ENCODE results near the gene CNIH4.

CNIH4 gene

GRCh38 chr1:224373008-224373590, 16.4 kb downstream of the CNIH4 start:
- no peak for DNase-seq (ENCODE audit: low read depth in 1 of 2, low spot score in 1 of 2)

GRCh38 chr1:224375059-224375458, 18.4 kb downstream of the CNIH4 start:
- Histone ChIP-seq H3K4me3 (replicated peaks; ENCODE audit: insufficient read depth, low read length) (no peak overlapping the region), H3K27ac (replicated peaks) (peak overlapping the region; percentile 4), H3K27me3 (ENCODE audit: insufficient read depth, poor library complexity, severe bottlenecking) (no peaks in the 10 kb centered on the region)
- peak in 1 of 2 experiments; percentile 50 for DNase-seq (ENCODE audit: low read depth in 1 of 2, low spot score in 1 of 2)
- TF ChIP-seq SPI1 (IDR thresholded peaks at IDR 0.05; ENCODE audit: borderline replicate concordance, low read depth) (no peak), GABPA (IDR thresholded peaks at IDR 0.05; ENCODE audit: low read depth) (no peak), CTCF (IDR thresholded peaks at IDR 0.05; ENCODE audit: insufficient read depth, low read length) (no peak), REST (IDR thresholded peaks at IDR 0.05; ENCODE audit: insufficient replicate concordance, low read depth) (no peak), POLR2AphosphoS5 (IDR thresholded peaks at IDR 0.05; ENCODE audit: low read depth) (no peak)

More at GRCh38 chr1:224373008-224373590, 16.4 kb downstream of the CNIH4 start:
- TF ChIP-seq CTCF (IDR thresholded peaks at IDR 0.05; ENCODE audit: insufficient read depth, low read length) (no peak), GABPA (IDR thresholded peaks at IDR 0.05; ENCODE audit: low read depth) (no peak), SPI1 (IDR thresholded peaks at IDR 0.05; ENCODE audit: borderline replicate concordance, low read depth) (no peak), REST (IDR thresholded peaks at IDR 0.05; ENCODE audit: insufficient replicate concordance, low read depth) (no peak), POLR2AphosphoS5 (IDR thresholded peaks at IDR 0.05; ENCODE audit: low read depth) (no peak)
- no peak overlapping the region for H3K4me3 ChIP-seq (replicated peaks; ENCODE audit: insufficient read depth, low read length)
- no peaks in the 10 kb centered on the region for H3K27me3 ChIP-seq (ENCODE audit: insufficient read depth, poor library complexity, severe bottlenecking)
- no peak overlapping the region for H3K27ac ChIP-seq (replicated peaks)

- Histone ChIP-seq H3K27ac (replicated peaks) (peak overlapping the region; percentile 85), H3K4me3 (replicated peaks; ENCODE audit: insufficient read depth, low read length) (no peak overlapping the region), H3K27me3 (ENCODE audit: insufficient read depth, poor library complexity, severe bottlenecking) (no peaks in the 10 kb centered on the region)
- TF ChIP-seq REST (IDR thresholded peaks at IDR 0.05; ENCODE audit: insufficient replicate concordance, low read depth) (no peak), POLR2AphosphoS5 (IDR thresholded peaks at IDR 0.05; ENCODE audit: low read depth) (peak; percentile 7; the same call in 1 of the 2 replicates)
- DNase-seq (ENCODE audit: low read depth in 1 of 2, low spot score in 1 of 2), result peak in 1 of 2 experiments; percentile 9
Observed at GRCh38 chr1:224377676-224378006, 21.0 kb downstream of the CNIH4 start.

Data from HL-60 (cell line).